ENCODE results near the gene EPB41L4A.
"Not testable (repeated sequence)": the region's sequence is repeated elsewhere in the genome, so short reads cannot be mapped to it uniquely, and the experiment has no call there.

Gene EPB41L4A

DNA sequence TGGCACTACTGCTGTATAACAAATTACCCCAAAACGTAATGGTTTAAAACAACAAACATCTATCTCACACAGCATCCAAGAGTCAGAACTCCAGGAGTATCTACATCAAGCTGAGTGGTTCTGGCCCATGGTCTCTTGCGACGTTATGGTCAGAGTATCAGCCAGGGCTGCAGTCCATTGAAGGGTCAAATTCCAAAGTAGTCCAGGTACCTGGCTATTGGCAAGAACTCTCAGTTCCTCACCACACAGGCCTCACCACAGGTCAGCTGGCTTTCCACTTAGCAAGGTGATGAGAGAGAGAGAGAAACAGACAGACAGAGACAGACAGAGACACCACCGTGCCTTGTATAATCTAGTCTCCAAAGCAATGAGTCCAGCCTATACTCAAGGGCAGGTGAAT lies 22.6 kb downstream of the EPB41L4A start:
- DNase-seq = no peak

DNA sequence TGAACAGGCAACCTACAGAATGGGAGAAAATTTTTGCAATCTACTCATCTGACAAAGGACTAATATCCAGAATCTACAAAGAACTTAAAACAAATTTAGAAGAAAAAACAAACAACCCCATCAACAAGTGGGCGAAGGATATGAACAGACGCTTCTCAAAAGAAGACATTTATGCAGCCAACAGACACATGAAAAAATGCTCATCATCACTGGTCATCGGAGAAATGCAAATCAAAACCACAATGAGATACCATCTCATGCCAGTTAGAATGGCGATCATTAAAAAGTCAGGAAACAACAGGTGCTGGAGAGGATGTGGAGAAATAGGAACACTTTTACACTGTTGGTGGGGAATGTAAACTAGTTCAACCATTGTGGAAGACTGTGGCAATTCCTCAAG lies 23.8 kb downstream of the EPB41L4A start:
- not testable (repeated sequence) for DNase-seq

DNA sequence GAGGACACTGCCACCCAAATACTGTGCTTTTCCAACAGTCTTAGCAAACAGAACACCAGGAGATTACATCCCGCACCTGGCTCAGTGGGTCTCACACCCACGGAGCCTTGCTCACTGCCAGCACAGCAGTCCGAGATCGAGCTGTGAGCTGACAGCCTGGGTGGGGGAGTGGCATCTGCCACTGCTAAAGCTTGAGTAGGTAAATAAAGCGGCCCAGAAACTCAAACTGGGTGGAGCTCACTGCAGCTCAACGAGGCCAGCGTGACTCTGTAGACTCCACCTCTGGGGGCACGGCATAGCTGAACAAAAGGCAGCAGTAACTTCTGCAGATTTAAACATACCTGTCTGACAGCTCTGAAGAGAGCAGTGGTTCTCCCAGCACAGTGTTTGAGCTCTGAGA lies 28.8 kb downstream of the EPB41L4A start:
- no peak for DNase-seq

GRCh38 chr5:112388739-112389138 lies 30.3 kb downstream of the EPB41L4A start:
- no peak for DNase-seq

DNA sequence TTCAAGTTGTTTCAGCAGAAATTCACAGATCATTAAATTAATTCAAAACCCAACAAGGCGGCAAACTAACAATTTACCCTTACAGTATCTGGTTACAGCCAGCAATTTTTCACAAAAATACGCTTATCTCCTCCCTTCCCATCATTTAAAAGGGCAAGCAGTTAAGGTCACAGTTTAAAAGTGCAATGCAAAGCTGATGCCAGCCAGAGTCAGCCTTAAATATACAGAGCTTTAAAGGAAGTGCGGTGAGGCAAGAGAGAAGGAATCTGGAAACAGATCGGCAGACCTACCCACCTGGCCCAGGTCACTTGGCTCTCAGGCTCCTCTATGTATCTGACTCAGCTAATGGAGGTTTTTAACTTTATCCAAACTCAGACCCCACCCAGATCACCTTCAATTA lies 31.0 kb downstream of the EPB41L4A start:
- DNase-seq = no peak

DNA sequence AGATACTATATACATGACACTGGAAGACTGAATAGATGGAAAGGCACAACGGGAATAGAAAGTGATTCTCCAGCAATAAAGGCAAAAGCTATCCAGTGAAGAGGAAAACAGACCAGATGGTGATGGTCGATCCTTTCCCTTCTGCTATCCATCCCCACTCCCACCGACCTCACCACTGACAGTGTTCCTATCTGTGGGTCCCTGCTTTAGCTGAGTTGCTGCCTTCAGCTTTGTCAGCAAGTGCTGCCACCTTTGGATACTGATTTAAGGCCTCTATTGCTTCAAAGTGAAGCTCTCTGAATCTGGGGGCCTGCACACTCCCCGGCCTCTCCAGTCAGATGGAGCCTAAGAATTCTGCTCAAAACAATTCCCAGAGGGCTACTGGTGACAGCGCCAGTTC lies 32.3 kb downstream of the EPB41L4A start:
- DNase-seq = no peak

GRCh38 chr5:112385969-112386368 lies 33.1 kb downstream of the EPB41L4A start:
- no peak for DNase-seq

- DNase-seq = no peak
These were observed 33.5 kb downstream of the EPB41L4A start for GRCh38 chr5:112385566-112385965.

- DNase-seq = no peak
These were observed 34.6 kb downstream of the EPB41L4A start for GRCh38 chr5:112384523-112384922.

DNA sequence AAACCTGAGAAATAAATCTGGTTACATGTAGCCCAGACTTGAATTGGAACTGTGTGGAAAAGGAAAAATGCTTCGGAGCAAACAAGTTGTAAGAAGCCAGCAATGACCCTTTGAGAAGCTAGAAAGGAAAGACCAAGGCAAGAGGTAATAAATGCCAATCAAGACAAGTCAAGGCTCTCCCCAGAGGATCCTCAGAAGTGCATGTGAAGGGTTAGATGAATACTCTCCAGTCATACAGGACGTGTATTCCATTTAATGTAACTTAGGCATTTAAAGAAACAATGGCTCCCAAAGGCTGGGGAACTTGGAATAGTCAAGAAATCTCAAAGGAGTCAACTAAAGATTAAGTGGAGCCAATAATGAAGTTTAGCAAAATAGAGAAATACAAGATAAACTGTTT lies 36.2 kb downstream of the EPB41L4A start:
- no peak for DNase-seq

- DNase-seq = no peak
These were observed 37.6 kb downstream of the EPB41L4A start for GRCh38 chr5:112381521-112381920.

- no peak for DNase-seq
These were observed 39.3 kb downstream of the EPB41L4A start for GRCh38 chr5:112379542-112380325.

DNA sequence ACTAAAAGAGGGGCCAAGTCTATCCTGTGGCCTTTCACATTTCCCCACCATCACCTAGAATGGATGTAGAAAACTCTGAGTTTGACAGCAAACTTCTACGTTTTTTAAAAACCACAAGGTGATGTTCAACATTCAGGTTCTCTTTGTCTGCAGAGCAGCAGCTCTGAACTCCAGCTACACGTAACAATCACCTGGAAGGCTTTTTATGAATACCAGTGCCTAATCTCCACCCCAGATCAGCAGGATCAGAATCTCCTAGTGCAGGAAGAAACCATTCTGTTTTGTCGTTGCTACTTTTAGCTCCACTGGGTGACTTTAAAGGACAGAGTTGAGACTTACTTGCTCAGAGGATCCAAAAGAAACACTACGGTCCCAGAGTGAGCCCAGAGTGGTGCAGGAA lies 44.3 kb downstream of the EPB41L4A start:
- no peak for DNase-seq

- no peak for DNase-seq
These were observed 44.7 kb downstream of the EPB41L4A start for GRCh38 chr5:112374356-112374755.

DNA sequence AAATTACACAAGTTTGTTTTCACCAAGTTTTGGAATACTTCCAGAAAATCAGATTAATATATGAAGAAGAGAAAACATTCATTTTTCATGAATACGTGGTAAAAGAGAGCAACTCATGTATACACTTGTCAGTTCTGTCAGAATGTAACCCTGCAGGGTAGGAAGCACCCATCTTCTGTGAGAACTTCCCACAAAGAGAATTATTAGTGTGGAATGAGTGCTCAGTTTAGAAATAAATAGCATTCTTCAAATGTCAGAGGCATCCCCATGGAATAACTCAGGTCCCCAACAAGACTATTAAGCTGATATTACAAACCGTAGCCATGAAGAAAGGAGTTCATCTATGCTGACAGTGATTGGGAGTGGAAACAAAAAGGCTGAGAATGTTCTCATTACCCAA lies 45.2 kb downstream of the EPB41L4A start:
- no peak for DNase-seq

- no peak for DNase-seq
These were observed 46.5 kb downstream of the EPB41L4A start for GRCh38 chr5:112372543-112372942.

GRCh38 chr5:112371067-112371466 lies 48.0 kb downstream of the EPB41L4A start:
- no peak for DNase-seq

- DNase-seq = no peak
These were observed 51.7 kb downstream of the EPB41L4A start for GRCh38 chr5:112367400-112367799.

DNA sequence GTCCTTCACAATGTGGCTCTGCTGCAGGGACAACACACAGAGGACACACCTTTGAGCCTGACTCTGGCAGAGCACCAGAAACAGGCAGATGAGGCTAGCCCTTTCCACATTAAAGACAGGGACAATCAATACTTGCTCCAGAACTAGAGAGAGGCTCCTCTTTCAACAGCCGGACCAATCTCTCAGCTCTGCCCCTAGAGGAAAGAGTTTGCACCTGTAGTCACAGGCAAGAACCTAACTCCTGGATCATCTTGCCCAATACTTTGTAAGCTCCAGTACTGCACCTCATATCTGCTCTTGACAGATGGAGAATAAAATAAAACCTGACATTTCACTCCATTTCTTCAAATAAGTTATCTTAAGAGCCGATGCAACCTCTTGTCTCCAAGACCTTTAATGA lies 52.1 kb downstream of the EPB41L4A start:
- no peak for DNase-seq

- not testable (repeated sequence) for DNase-seq
These were observed 58.3 kb downstream of the EPB41L4A start for GRCh38 chr5:112360740-112361139.

DNA sequence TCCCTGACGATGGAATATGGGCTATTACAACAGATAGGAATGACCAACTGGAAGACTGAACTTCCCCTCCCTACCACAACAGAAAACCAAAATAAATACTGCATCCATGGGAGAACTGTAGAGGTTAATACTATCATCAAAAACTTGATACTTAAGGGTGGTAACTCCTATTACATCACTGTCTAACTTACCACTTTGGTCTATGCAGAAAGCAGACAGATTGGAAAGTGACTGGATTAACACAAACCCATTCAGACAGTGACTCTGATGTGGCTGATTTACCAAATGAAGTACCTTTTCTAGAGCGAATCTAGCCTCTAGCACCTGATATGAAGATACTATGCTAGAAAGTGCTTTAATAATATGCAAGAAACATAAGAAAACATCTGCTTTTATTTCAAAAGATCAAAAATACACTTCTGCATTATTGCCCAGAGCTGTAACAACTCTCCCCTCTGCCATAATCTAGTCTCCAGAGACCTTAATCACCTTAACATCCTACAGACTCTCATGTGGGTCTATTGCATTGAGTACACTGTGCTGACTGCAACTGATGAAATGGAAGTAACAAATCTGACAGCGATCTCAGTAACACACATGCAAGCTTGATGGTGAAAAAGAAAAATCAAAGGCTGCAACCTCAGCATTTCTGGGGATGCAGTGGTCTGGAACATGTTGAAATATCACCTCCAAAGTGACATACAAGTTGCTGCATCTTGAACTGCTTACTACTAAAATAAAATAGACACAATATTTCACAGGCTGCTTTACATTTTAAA lies 62.7 kb downstream of the EPB41L4A start:
- no peak for DNase-seq

DNA sequence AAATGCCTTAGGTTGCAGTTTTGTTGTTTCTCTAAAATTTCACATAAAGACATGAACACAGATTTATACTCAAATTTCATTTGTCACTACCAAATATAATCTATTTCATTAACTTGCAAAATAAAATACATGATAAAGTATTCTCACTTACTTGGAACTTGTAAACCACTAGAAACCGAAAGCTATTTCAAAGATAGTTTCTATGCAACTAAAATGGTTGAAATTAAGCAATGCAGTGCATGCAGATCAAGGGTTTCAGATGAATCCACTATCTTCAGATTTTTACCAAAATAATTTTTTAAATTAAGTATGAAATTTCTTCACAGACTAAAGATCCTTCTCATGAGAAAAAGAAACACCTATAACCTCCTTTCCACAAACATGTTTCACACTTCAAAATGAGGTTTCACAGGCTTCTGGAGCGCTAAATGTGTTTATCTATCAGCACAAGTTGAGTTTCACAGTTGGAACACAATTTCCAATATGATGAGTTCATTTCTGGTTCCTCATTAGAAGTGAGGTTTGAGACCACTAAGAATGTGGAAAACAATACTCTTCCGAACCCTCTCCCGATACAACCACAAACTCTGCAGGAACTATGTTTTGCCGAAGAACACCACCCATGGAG lies 63.9 kb downstream of the EPB41L4A start:
- DNase-seq = no peak

- DNase-seq = no peak
These were observed 65.4 kb downstream of the EPB41L4A start for GRCh38 chr5:112353678-112354077.

DNA sequence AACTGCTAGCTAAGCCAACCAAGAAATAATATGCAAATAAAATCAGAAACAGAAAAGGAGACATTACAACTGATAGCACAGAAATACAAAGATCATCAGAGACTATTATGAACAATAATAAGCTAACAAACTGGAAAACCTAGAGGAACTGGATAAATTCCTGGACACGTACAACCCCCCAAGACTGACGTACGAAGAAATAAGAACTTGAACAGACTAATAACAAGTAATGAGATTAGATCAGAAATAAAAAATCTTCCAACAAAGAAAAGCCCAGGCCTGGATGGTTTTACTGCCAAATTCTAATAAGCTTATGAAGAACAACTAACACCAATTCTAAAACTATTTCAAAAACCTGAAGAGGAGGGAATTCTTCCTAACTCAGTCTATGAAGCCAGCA lies 67.9 kb downstream of the EPB41L4A start:
- DNase-seq = no peak
